Measurements from ENCODE around the gene FA2H.

The FA2H gene

GRCh38 chr16:74751658-74752057, 23.0 kb downstream of the FA2H start:
- no peaks in the 10 kb centered on the region for H3K9me3 ChIP-seq (ENCODE audit: insufficient read depth, low read length)
- DNase-seq (ENCODE audit: low read depth, low spot score), result no peak
- TF ChIP-seq YY1 (IDR thresholded peaks at IDR 0.05; ENCODE audit: insufficient read depth, insufficient read length) (no peak), SUZ12 (IDR thresholded peaks at IDR 0.05; ENCODE audit: extremely low read depth, insufficient read depth, insufficient read length) (no peak), ZNF274 (IDR thresholded peaks at IDR 0.05; ENCODE audit: low read depth, low read length) (no peak)
- H3K36me3 ChIP-seq (ENCODE audit: insufficient read depth, insufficient read length, low read length), result no peaks in the 10 kb centered on the region
- no peaks in the 10 kb centered on the region for H3K27me3 ChIP-seq (ENCODE audit: insufficient read depth, insufficient read length)
- H3K4me1 ChIP-seq (ENCODE audit: insufficient read depth, insufficient read length), result peaks cover 15% of the 10 kb centered on the region
- no peak overlapping the region for H3K4me3 ChIP-seq (ENCODE audit: insufficient read length, low read depth)
- H3K9ac ChIP-seq (ENCODE audit: insufficient read length, low read depth), result no peak overlapping the region

- no peaks in the 10 kb centered on the region for H3K9me3 ChIP-seq (ENCODE audit: insufficient read depth, low read length)
- no peak for DNase-seq (ENCODE audit: low read depth, low spot score)
- H3K4me3 ChIP-seq (ENCODE audit: insufficient read length, low read depth), result no peak overlapping the region
- peak overlapping the region; percentile 61 for H3K9ac ChIP-seq (ENCODE audit: insufficient read length, low read depth)
- peaks cover 10% of the 10 kb centered on the region for H3K4me1 ChIP-seq (ENCODE audit: insufficient read depth, insufficient read length)
- no peaks in the 10 kb centered on the region for H3K36me3 ChIP-seq (ENCODE audit: insufficient read depth, insufficient read length, low read length)
- TF ChIP-seq SUZ12 (IDR thresholded peaks at IDR 0.05; ENCODE audit: extremely low read depth, insufficient read depth, insufficient read length), result no peak
- TF ChIP-seq ZNF274 (IDR thresholded peaks at IDR 0.05; ENCODE audit: low read depth, low read length), result no peak
- no peak for TF ChIP-seq YY1 (IDR thresholded peaks at IDR 0.05; ENCODE audit: insufficient read depth, insufficient read length)
- H3K27me3 ChIP-seq (ENCODE audit: insufficient read depth, insufficient read length), result no peaks in the 10 kb centered on the region
Observed at GRCh38 chr16:74749291-74750055, 25.1 kb downstream of the FA2H start.

- DNase-seq (ENCODE audit: low read depth, low spot score), result no peak
- no peak overlapping the region for H3K4me3 ChIP-seq (ENCODE audit: insufficient read length, low read depth)
- no peaks in the 10 kb centered on the region for H3K36me3 ChIP-seq (ENCODE audit: insufficient read depth, insufficient read length, low read length)
- peak overlapping the region; percentile 59 for H3K9ac ChIP-seq (ENCODE audit: insufficient read length, low read depth)
- H3K4me1 ChIP-seq (ENCODE audit: insufficient read depth, insufficient read length), result peaks cover 10% of the 10 kb centered on the region
- no peaks in the 10 kb centered on the region for H3K9me3 ChIP-seq (ENCODE audit: insufficient read depth, low read length)
- no peaks in the 10 kb centered on the region for H3K27me3 ChIP-seq (ENCODE audit: insufficient read depth, insufficient read length)
- TF ChIP-seq YY1 (IDR thresholded peaks at IDR 0.05; ENCODE audit: insufficient read depth, insufficient read length) (no peak), ZNF274 (IDR thresholded peaks at IDR 0.05; ENCODE audit: low read depth, low read length) (no peak), SUZ12 (IDR thresholded peaks at IDR 0.05; ENCODE audit: extremely low read depth, insufficient read depth, insufficient read length) (no peak)
Observed at GRCh38 chr16:74748616-74749026, 26.0 kb downstream of the FA2H start.

- H3K36me3 ChIP-seq (ENCODE audit: insufficient read depth, insufficient read length, low read length), result no peaks in the 10 kb centered on the region
- peaks cover 14% of the 10 kb centered on the region for H3K4me1 ChIP-seq (ENCODE audit: insufficient read depth, insufficient read length)
- H3K9me3 ChIP-seq (ENCODE audit: insufficient read depth, low read length), result no peaks in the 10 kb centered on the region
- H3K9ac ChIP-seq (ENCODE audit: insufficient read length, low read depth), result no peak overlapping the region
- H3K4me3 ChIP-seq (ENCODE audit: insufficient read length, low read depth), result no peak overlapping the region
- no peaks in the 10 kb centered on the region for H3K27me3 ChIP-seq (ENCODE audit: insufficient read depth, insufficient read length)
- no peak for DNase-seq (ENCODE audit: low read depth, low spot score)
- TF ChIP-seq ZNF274 (IDR thresholded peaks at IDR 0.05; ENCODE audit: low read depth, low read length) (no peak), SUZ12 (IDR thresholded peaks at IDR 0.05; ENCODE audit: extremely low read depth, insufficient read depth, insufficient read length) (no peak), YY1 (IDR thresholded peaks at IDR 0.05; ENCODE audit: insufficient read depth, insufficient read length) (no peak)
Observed at GRCh38 chr16:74747716-74748615, 26.7 kb downstream of the FA2H start.

- peaks cover 15% of the 10 kb centered on the region for H3K4me1 ChIP-seq (ENCODE audit: insufficient read depth, insufficient read length)
Observed at GRCh38 chr16:74745926-74746325, 28.7 kb downstream of the FA2H start.

GRCh38 chr16:74745109-74745615, 29.5 kb downstream of the FA2H start:
- no peaks in the 10 kb centered on the region for H3K36me3 ChIP-seq (ENCODE audit: insufficient read depth, insufficient read length, low read length)
- H3K4me3 ChIP-seq (ENCODE audit: insufficient read length, low read depth), result no peak overlapping the region
- DNase-seq (ENCODE audit: low read depth, low spot score), result no peak
- H3K9me3 ChIP-seq (ENCODE audit: insufficient read depth, low read length), result no peaks in the 10 kb centered on the region
- peaks cover 15% of the 10 kb centered on the region for H3K4me1 ChIP-seq (ENCODE audit: insufficient read depth, insufficient read length)
- no peaks in the 10 kb centered on the region for H3K27me3 ChIP-seq (ENCODE audit: insufficient read depth, insufficient read length)
- no peak for TF ChIP-seq SUZ12 (IDR thresholded peaks at IDR 0.05; ENCODE audit: extremely low read depth, insufficient read depth, insufficient read length)
- no peak for TF ChIP-seq YY1 (IDR thresholded peaks at IDR 0.05; ENCODE audit: insufficient read depth, insufficient read length)
- no peak for TF ChIP-seq ZNF274 (IDR thresholded peaks at IDR 0.05; ENCODE audit: low read depth, low read length)
- H3K9ac ChIP-seq (ENCODE audit: insufficient read length, low read depth), result no peak overlapping the region

More at GRCh38 chr16:74745926-74746325, 28.7 kb downstream of the FA2H start:
- Histone ChIP-seq H3K27me3 (ENCODE audit: insufficient read depth, insufficient read length) (no peaks in the 10 kb centered on the region), H3K36me3 (ENCODE audit: insufficient read depth, insufficient read length, low read length) (no peaks in the 10 kb centered on the region), H3K9me3 (ENCODE audit: insufficient read depth, low read length) (no peaks in the 10 kb centered on the region), H3K9ac (ENCODE audit: insufficient read length, low read depth) (no peak overlapping the region), H3K4me3 (ENCODE audit: insufficient read length, low read depth) (no peak overlapping the region)
- TF ChIP-seq ZNF274 (IDR thresholded peaks at IDR 0.05; ENCODE audit: low read depth, low read length) (no peak), SUZ12 (IDR thresholded peaks at IDR 0.05; ENCODE audit: extremely low read depth, insufficient read depth, insufficient read length) (no peak), YY1 (IDR thresholded peaks at IDR 0.05; ENCODE audit: insufficient read depth, insufficient read length) (no peak)
- no peak for DNase-seq (ENCODE audit: low read depth, low spot score)

GRCh38 chr16:74744566-74744965, 30.1 kb downstream of the FA2H start:
- no peak overlapping the region for H3K4me3 ChIP-seq (ENCODE audit: insufficient read length, low read depth)
- no peak for DNase-seq (ENCODE audit: low read depth, low spot score)
- no peak overlapping the region for H3K9ac ChIP-seq (ENCODE audit: insufficient read length, low read depth)
- TF ChIP-seq YY1 (IDR thresholded peaks at IDR 0.05; ENCODE audit: insufficient read depth, insufficient read length) (no peak), ZNF274 (IDR thresholded peaks at IDR 0.05; ENCODE audit: low read depth, low read length) (no peak), SUZ12 (IDR thresholded peaks at IDR 0.05; ENCODE audit: extremely low read depth, insufficient read depth, insufficient read length) (no peak)
- H3K4me1 ChIP-seq (ENCODE audit: insufficient read depth, insufficient read length), result peaks cover 15% of the 10 kb centered on the region
- H3K36me3 ChIP-seq (ENCODE audit: insufficient read depth, insufficient read length, low read length), result no peaks in the 10 kb centered on the region
- H3K27me3 ChIP-seq (ENCODE audit: insufficient read depth, insufficient read length), result no peaks in the 10 kb centered on the region
- no peaks in the 10 kb centered on the region for H3K9me3 ChIP-seq (ENCODE audit: insufficient read depth, low read length)
